CD4-positive, alpha-beta T cell treated with Interleukin-15 for 1 hour (primary cell): ENCODE data around the gene BCKDHA.
"Not testable (repeated sequence)": the region's sequence is repeated elsewhere in the genome, so short reads cannot be mapped to it uniquely, and the experiment has no call there.

Experiments used
- DNase-seq: peaks from one replicate; pipeline ENCODE4 v3.0.0-alpha.2; 2020

BCKDHA gene

GRCh38 chr19:41427647-41428480, 30.2 kb downstream of the BCKDHA start:
- peak; percentile 47 for DNase-seq

- DNase-seq, result no peak
These were observed 30.9 kb downstream of the BCKDHA start for GRCh38 chr19:41428481-41428859.

GRCh38 chr19:41430922-41431321, 33.3 kb downstream of the BCKDHA start:
- no peak for DNase-seq

DNA sequence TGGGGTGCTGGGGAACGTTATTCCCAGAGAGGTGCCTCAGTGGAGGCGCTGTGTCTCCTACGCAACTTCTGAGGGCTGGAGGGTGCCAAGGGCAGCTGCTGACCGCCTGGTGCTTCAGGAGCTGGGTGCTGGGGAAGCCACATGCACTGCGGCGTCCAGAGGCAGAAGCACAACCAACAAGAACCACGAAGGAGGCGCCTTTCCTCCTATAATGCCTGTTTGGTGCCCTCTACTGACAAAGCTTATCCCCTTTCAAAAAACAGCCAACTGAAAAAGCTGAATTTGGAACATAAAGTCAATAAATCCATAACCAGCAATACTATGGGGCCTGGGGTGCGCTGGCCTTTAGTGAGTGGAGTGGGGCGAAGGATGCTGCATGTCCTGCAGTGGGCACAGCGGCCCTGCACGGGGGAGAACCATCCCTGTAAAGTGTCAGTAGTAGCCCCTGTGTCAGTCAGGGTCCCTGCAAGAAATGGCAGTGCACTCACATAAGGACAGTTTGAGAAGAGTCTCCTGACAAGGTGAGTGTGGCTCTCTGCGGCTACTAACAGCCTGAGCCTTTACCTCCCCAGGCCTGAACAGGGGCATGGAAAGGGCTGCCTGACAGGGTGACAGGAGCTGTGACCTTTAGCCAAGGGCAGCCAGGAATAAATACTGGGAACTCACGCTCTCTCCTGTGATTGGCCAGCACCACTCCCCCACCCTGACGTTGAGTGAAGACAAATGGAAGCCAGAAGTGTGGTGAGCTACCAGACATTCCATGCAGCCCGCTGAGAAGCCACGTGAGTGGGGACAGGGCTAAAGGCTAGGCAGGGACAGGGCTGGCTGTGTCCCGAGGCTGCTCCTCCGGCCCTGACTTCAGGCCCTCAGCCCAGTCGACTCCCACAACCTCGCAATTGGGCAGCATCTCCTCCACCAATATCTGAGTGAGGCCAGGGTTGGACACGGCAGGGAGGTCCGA, 34.1 kb downstream of the BCKDHA start:
- DNase-seq, result peak; percentile 39

DNA sequence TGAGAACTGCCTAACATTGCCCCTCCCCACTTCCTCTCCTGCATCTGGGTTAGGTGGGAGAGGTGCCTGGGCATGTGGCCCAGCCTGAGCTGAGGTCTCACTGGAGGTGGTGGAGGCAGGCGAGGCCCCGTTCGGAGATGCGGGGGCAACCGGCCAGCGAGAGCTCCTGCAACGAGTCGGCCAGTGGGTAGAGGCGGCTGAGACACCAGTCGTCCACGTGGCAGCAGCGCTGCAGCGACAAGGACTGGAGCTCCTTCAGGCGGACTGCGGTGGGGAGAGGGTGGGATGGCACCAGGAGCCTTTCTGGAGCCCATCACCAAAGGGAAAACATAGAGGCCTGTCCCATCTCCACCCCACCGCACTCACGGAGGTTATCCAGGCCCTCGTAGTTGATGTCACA, 35.6 kb downstream of the BCKDHA start:
- DNase-seq, result no peak

DNA sequence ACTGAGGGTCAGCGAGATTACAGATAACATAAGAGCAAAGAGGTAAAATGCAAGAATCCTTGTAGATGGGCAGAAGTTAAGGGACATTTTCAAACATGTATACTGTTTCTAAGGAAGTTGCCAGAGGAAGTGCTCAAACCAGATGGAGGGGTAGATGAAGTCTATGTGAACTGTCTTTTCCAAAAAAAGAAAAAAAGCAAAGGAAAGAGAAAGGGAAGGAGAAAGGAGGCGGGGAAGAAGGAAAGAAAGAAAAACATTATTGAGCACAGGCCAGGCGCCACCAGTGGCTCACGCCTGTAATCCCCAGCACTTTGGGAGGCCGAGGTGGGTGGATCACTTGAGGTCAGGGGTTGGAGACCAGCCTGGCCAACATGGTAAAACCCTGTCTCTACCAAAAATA, 36.8 kb downstream of the BCKDHA start:
- DNase-seq, result no peak

GRCh38 chr19:41435376-41435775, 37.8 kb downstream of the BCKDHA start:
- DNase-seq, result not testable (repeated sequence)

GRCh38 chr19:41435936-41436673, 38.5 kb downstream of the BCKDHA start:
- no peak for DNase-seq

- DNase-seq, result no peak
These were observed 39.0 kb downstream of the BCKDHA start for GRCh38 chr19:41436674-41436951.

DNA sequence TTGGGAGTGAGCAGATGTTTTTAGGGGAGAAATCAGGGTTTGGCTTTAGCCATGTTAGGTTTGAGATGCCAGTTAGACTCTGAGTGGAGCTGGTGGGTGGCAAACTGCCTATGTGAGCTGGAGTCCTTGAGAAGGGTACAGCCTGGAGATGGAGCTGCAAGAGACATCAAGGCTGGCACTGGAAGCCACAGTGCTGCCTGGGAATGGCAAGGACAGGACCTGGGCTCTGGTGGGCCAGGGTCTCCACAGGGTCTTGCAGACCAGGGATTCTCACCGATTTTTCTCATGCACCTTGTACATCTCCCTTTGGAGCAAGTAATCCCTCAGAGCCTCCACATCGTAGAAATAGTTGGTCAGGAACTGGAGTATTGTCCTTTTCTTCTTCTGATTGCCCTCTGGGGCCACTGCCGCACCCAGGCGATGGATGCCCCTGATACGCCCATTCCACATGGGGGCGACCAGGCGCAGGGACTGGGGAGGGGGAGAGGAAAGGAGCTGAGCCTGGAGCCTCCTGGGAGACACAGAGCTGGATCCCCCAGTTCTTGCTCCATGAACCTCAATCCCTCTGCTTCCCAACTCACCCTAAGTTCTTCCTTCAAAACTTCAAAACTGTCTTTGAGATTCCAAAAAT, 40.4 kb downstream of the BCKDHA start:
- no peak for DNase-seq

DNA sequence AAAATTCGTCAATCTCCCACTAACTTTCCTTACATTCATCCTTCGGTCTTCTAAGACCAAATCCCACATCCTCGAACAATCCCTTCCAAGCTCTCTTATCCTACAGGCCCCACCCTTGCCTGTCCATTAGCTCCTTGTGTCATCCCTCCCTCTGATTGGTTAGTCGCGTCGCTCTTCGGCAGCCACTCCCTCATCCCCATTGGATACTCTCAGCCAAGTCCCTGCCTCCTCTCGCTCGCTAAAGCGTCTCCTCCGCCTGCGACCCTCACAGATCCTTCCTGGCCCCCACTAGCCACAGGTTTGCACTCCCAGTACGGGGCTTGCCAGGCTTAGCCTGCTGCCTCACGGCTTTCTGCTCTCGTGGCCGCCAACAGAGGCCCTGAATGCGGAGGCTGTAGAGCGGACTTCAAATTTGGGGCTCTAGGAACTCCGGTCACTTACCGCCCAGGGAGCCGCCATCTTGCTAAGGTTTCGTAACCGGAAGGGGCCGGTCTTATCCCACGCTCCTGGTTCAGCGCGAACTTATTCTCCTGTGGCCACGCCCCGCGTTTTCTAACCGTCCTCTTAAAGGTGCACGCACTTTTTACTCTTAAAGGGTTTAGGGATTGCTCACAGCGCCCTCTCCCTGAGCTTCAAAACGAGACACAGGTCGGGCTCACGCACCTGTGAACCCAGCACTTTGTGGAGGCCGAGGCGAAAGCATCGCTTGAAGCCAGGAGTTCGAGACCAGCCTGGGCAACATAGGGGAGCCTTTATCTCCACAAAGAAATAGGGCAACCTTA, 42.0 kb downstream of the BCKDHA start, which contains the start of gene DMAC2:
Gene DMAC2, minus strand, starts transcription at position 472 of the 782 bp plus-strand sequence. Its CDS starts 13 bp downstream, at position 459.
- DNase-seq, result peak; percentile 95

- no peak for DNase-seq
These were observed 43.8 kb downstream of the BCKDHA start for GRCh38 chr19:41441321-41441945.

DNA sequence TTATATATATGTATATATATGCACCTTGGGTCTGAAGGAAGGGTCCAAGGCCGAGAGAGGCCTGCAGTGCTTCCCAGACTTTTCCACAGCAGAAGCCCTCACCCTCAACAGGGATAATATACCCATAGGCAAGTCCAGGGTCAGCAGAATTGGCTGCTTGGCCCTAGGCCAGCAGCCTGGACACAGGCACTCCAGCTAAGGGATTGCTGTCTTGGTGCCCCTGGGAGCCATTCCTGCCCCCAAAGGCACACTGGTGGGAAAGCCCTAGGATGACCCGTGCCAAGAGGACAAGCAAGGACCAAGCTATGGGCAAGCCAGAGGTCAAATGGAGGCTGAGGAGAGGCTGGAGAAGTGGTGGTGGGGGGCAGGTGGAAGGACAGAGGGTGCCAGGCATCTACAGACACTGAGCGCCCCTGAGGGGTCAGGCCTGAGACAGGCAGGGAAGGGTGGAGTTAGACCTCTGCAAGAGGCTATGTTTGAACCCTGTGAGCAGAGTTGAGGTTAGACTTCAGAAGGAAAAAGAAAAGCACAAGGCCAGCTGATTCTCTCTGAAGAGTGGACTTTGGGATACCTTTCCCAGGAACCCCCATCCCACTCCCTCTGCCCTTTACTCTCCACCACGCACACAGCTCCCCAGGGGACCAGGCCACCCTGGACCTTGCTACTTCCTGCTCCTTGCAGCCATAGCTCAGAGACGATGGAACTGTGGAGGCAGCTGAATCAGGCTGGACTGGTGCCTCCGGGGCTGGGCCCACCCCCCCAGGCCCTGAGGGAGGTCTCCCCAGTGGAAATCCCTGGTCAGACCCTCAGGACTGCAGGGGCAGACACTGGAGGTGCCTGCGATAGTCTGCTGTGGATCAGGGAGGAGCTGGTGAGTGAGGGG, 45.1 kb downstream of the BCKDHA start, which contains the start of gene ERICH4:
Gene ERICH4, plus strand, starts transcription at position 684 of the 883 bp plus-strand sequence. Its CDS starts 14 bp downstream, at position 698.
- DNase-seq, result no peak

GRCh38 chr19:41443813-41444455, 46.3 kb downstream of the BCKDHA start:
- no peak for DNase-seq

DNA sequence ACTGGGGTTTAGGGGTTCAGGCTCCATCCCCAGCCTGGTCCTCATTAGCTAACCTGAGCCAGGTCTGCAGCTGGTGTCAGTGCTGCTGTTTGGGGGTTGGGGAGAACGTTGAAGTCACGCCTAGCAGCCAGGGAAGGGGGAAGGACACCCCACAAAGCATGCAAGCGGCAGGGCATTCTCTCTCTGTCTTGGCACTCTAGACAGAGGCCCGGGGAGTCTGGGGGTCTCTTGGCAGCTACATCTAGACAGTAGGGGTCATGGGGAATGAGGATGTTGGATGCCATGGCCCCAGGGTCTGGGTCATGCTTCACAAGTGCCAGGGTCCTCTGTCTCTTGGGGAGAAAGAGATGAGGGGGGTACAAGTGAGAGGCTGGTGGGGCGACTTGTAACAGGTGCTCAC, 48.0 kb downstream of the BCKDHA start:
- DNase-seq, result no peak

DNA sequence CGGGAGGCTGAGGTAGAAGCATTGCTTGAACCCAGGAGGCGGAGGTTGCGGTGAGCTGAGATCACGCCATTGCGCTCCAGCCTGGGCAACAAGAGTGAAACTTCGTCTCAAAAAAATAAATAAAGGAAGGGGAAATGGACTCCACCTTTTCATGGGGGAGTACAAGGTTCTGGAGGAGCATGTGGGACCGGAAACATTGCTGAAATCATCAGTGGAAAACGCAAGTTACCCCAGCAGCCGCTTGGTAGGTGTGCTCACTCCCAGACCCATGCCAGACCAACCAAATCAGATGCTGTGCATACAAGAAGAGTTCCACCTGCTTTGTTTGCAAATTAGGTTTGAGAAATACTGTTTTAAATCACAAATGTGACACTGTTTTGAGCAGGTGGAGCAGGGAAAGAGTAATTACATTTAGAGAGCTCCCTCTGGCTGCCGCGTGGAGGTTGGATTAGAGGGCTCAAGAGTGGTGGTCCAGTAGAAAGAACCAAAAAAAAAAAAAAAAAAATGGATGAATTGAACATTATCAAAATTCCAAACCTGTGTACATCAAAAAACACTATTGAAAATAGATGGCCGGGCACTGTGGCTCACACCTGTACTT, 50.2 kb downstream of the BCKDHA start:
- no peak for DNase-seq

- peak; percentile 70 for DNase-seq
These were observed 51.7 kb downstream of the BCKDHA start for GRCh38 chr19:41449079-41449864.

DNA sequence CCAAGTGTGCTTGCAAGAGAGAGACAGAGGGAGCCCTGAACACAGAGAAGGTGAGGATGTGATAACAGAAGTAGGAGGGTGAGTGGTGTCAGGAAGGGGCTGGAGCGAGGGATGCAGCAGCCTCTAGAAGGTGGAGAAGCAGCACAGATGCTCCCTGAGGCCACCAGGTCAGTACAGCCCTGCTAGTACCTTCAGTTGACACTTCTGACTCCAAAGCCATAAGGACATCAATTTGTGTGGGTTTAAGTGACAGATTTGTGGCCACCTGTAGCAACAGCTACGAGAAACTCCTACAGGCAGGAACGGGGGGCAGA, 52.2 kb downstream of the BCKDHA start:
- DNase-seq, result no peak
